Ovary (tissue), 3 donors: ENCODE results near the gene SVEP1.

Experiments
- EP300 ChIP-seq: sonication (generic); formaldehyde crosslinking; IDR thresholded peaks from one replicate; pipeline ENCODE4 v1.6.1; 2017; ENCODE audit warnings: antibody characterized with exemption
- POLR2A ChIP-seq: fragments of 450-650 bp; IDR thresholded peaks from one replicate; pipeline ENCODE4 v1.6.1; 2017; ENCODE audit warnings: antibody characterized with exemption, mild to moderate bottlenecking, moderate library complexity
- TF ChIP-seq, protein P1 (sequence below), 3 donors: fragments of 450-650 bp in 2 of 3; fragments of 200-600 bp in 1 of 3; IDR thresholded peaks; one replicate each; pipeline versions ENCODE4 v1.5.1 to v1.8.0; 2016 to 2022; ENCODE audit warnings: antibody characterized with exemption in 3 of 3, mild to moderate bottlenecking in 1 of 3
- donor health status: DM: no; HTN: no; CAD: no.

- TF ChIP-seq, protein P1, sequence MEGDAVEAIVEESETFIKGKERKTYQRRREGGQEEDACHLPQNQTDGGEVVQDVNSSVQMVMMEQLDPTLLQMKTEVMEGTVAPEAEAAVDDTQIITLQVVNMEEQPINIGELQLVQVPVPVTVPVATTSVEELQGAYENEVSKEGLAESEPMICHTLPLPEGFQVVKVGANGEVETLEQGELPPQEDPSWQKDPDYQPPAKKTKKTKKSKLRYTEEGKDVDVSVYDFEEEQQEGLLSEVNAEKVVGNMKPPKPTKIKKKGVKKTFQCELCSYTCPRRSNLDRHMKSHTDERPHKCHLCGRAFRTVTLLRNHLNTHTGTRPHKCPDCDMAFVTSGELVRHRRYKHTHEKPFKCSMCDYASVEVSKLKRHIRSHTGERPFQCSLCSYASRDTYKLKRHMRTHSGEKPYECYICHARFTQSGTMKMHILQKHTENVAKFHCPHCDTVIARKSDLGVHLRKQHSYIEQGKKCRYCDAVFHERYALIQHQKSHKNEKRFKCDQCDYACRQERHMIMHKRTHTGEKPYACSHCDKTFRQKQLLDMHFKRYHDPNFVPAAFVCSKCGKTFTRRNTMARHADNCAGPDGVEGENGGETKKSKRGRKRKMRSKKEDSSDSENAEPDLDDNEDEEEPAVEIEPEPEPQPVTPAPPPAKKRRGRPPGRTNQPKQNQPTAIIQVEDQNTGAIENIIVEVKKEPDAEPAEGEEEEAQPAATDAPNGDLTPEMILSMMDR (IDR thresholded peaks at IDR 0.05): no peak
- TF ChIP-seq EP300: no peak
- no peak for TF ChIP-seq POLR2A
Measured at GRCh38 chr9:110476251-110476650, 103.3 kb downstream of the SVEP1 start.
